ENCODE data around the gene TRIM38. TPM values are rescaled to one million over a fixed set of nuclear protein-coding genes. Genes with fewer than 3 reads are reported as not detected.
A peak's percentile ranks its signal among the peaks of the same experiment; 100 is the strongest.

The TRIM38 gene
- total RNA-seq, 1 donor from 2014 or later: 6.8 TPM

- DNase-seq (ENCODE audit: low read depth) (no peak), FAIRE-seq (no peak)
- no peak overlapping the region for H3K4me2 ChIP-seq (ENCODE audit: low read length)
- H3K36me3 Mint-ChIP-seq (ENCODE audit: low read depth, unreplicated experiment): no peaks in the 10 kb centered on the region
- no peaks in the 10 kb centered on the region for H3K9me3 ChIP-seq (ENCODE audit: insufficient read depth, low read depth, low read length)
- TF ChIP-seq CTCF (IDR thresholded peaks at IDR 0.05; ENCODE audit: insufficient read depth, low read depth, low read length): no peak
- no peak for TF ChIP-seq EZH2 (IDR thresholded peaks at IDR 0.05; ENCODE audit: insufficient read depth, low read length)
- H3K4me1 ChIP-seq (ENCODE audit: insufficient read depth, low read length): no peaks in the 10 kb centered on the region
- peaks cover 10% of the 10 kb centered on the region for H3K27me3 Mint-ChIP-seq (ENCODE audit: low read depth, unreplicated experiment)
- H3K27me3 ChIP-seq (ENCODE audit: insufficient read depth, low read length): no peaks in the 10 kb centered on the region
- H3K27ac ChIP-seq (ENCODE audit: low read depth, low read length): no peak overlapping the region
- no peak overlapping the region for H2AFZ ChIP-seq (ENCODE audit: low read depth, low read length)
- H3K4me3 ChIP-seq (ENCODE audit: insufficient read depth, low read depth, low read length): no peak overlapping the region
- no peaks in the 10 kb centered on the region for H3K9me3 Mint-ChIP-seq (ENCODE audit: unreplicated experiment)
- H3K4me1 Mint-ChIP-seq (ENCODE audit: low read depth, unreplicated experiment): no peaks in the 10 kb centered on the region
- H3K27ac Mint-ChIP-seq (ENCODE audit: unreplicated experiment): no peak overlapping the region
- no peak overlapping the region for H3K4me3 Mint-ChIP-seq (ENCODE audit: unreplicated experiment)
- H3K79me2 ChIP-seq (ENCODE audit: insufficient read depth, low read length): no peaks in the 10 kb centered on the region
- H3K36me3 ChIP-seq (ENCODE audit: insufficient read depth, low read length): no peaks in the 10 kb centered on the region
- no peaks in the 10 kb centered on the region for H4K20me1 ChIP-seq (ENCODE audit: insufficient read depth, low read length)
- H3K9ac ChIP-seq (ENCODE audit: low read length): no peak overlapping the region
Observed at GRCh38 chr6:25925876-25926275, 36.7 kb upstream of the TRIM38 start.

- Mint-ChIP-seq H3K4me1 (ENCODE audit: low read depth, unreplicated experiment) (no peaks in the 10 kb centered on the region), H3K27me3 (ENCODE audit: low read depth, unreplicated experiment) (peaks cover 10% of the 10 kb centered on the region), H3K9me3 (ENCODE audit: unreplicated experiment) (no peaks in the 10 kb centered on the region), H3K36me3 (ENCODE audit: low read depth, unreplicated experiment) (no peaks in the 10 kb centered on the region), H3K27ac (ENCODE audit: unreplicated experiment) (no peak overlapping the region), H3K4me3 (ENCODE audit: unreplicated experiment) (no peak overlapping the region)
- FAIRE-seq (no peak), DNase-seq (ENCODE audit: low read depth) (no peak)
- TF ChIP-seq EZH2 (IDR thresholded peaks at IDR 0.05; ENCODE audit: insufficient read depth, low read length): no peak
- TF ChIP-seq CTCF (IDR thresholded peaks at IDR 0.05; ENCODE audit: insufficient read depth, low read depth, low read length): no peak
- Histone ChIP-seq H3K4me3 (ENCODE audit: insufficient read depth, low read depth, low read length) (no peak overlapping the region), H3K27ac (ENCODE audit: low read depth, low read length) (no peak overlapping the region), H3K27me3 (ENCODE audit: insufficient read depth, low read length) (no peaks in the 10 kb centered on the region), H3K36me3 (ENCODE audit: insufficient read depth, low read length) (no peaks in the 10 kb centered on the region), H4K20me1 (ENCODE audit: insufficient read depth, low read length) (no peaks in the 10 kb centered on the region), H3K79me2 (ENCODE audit: insufficient read depth, low read length) (no peaks in the 10 kb centered on the region), H2AFZ (ENCODE audit: low read depth, low read length) (no peak overlapping the region), H3K9me3 (ENCODE audit: insufficient read depth, low read depth, low read length) (no peaks in the 10 kb centered on the region), H3K9ac (ENCODE audit: low read length) (no peak overlapping the region), H3K4me2 (ENCODE audit: low read length) (no peak overlapping the region), H3K4me1 (ENCODE audit: insufficient read depth, low read length) (no peaks in the 10 kb centered on the region)
Observed at GRCh38 chr6:25927178-25927577, 35.4 kb upstream of the TRIM38 start.

GRCh38 chr6:25927756-25928216, 34.8 kb upstream of the TRIM38 start:
- no peak for FAIRE-seq
- Histone ChIP-seq H4K20me1 (ENCODE audit: insufficient read depth, low read length) (no peaks in the 10 kb centered on the region), H3K79me2 (ENCODE audit: insufficient read depth, low read length) (no peaks in the 10 kb centered on the region), H3K4me1 (ENCODE audit: insufficient read depth, low read length) (no peaks in the 10 kb centered on the region), H3K27me3 (ENCODE audit: insufficient read depth, low read length) (no peaks in the 10 kb centered on the region), H3K36me3 (ENCODE audit: insufficient read depth, low read length) (no peaks in the 10 kb centered on the region), H3K9me3 (ENCODE audit: insufficient read depth, low read depth, low read length) (no peaks in the 10 kb centered on the region), H3K4me2 (ENCODE audit: low read length) (no peak overlapping the region), H3K27ac (ENCODE audit: low read depth, low read length) (no peak overlapping the region), H2AFZ (ENCODE audit: low read depth, low read length) (no peak overlapping the region), H3K9ac (ENCODE audit: low read length) (no peak overlapping the region), H3K4me3 (ENCODE audit: insufficient read depth, low read depth, low read length) (no peak overlapping the region)
- peak; percentile 26 for DNase-seq (ENCODE audit: low read depth)
- TF ChIP-seq EZH2 (IDR thresholded peaks at IDR 0.05; ENCODE audit: insufficient read depth, low read length): no peak
- TF ChIP-seq CTCF (IDR thresholded peaks at IDR 0.05; ENCODE audit: insufficient read depth, low read depth, low read length): no peak
- Mint-ChIP-seq H3K27me3 (ENCODE audit: low read depth, unreplicated experiment) (peaks cover 10% of the 10 kb centered on the region), H3K4me3 (ENCODE audit: unreplicated experiment) (no peak overlapping the region), H3K27ac (ENCODE audit: unreplicated experiment) (no peak overlapping the region), H3K9me3 (ENCODE audit: unreplicated experiment) (no peaks in the 10 kb centered on the region), H3K36me3 (ENCODE audit: low read depth, unreplicated experiment) (no peaks in the 10 kb centered on the region), H3K4me1 (ENCODE audit: low read depth, unreplicated experiment) (no peaks in the 10 kb centered on the region)

Measured in astrocyte (in vitro differentiated cells and primary cell).